Right lobe of liver (tissue), 6 donors: ENCODE results near the gene GKN2. TPM values are rescaled to one million over a fixed set of nuclear protein-coding genes. Genes with fewer than 3 reads are reported as not detected.

Experiments
- ATAC-seq, 4 donors: fragments of 200-7000 bp; cut with Tn5 transposase; one replicate each; pipeline ENCODE4 v1.9.1; 2020; ENCODE audit warnings: mild to moderate bottlenecking in 4 of 4, moderate library complexity in 4 of 4
- DNase-seq, 3 donors: peaks; one replicate each; pipeline ENCODE4 v3.0.0-alpha.2; 2020
- H3K27ac ChIP-seq, 3 donors: fragments of 200-600 bp; one replicate each; pipeline ENCODE4 v1.8.0; 2022
- H3K27me3 ChIP-seq, 2 donors: fragments of 200-600 bp; one replicate each; pipeline ENCODE4 v1.8.0; 2022
- H3K36me3 ChIP-seq, 4 donors: fragments of 200-600 bp; sonication (generic) in 1 of 4; one replicate each; pipeline versions ENCODE4 v1.5.1 to v1.8.0; 2017 to 2022; ENCODE audit warnings: control low read depth in 1 of 4
- H3K4me1 ChIP-seq, 4 donors: fragments of 200-600 bp; sonication (generic) in 1 of 4; one replicate each; pipeline versions ENCODE4 v1.5.1 to v1.8.0; 2017 to 2022; ENCODE audit warnings: control low read depth in 1 of 4
- H3K4me3 ChIP-seq, 3 donors: fragments of 200-600 bp; one replicate each; pipeline ENCODE4 v1.8.0; 2022
- H3K9me3 ChIP-seq, 4 donors: fragments of 200-600 bp; sonication (generic) in 1 of 4; one replicate each; pipeline versions ENCODE4 v1.5.1 to v1.8.0; 2017 to 2022; ENCODE audit warnings: control low read depth in 1 of 4
- POLR2A ChIP-seq: fragments of 450-650 bp; IDR thresholded peaks from one replicate; pipeline ENCODE4 v1.6.1; 2017; ENCODE audit warnings: antibody characterized with exemption, mild to moderate bottlenecking
- WGBS: methylation state at CpG from one replicate; pipeline ENCODE4 v1.1.6; 2018; ENCODE audit warnings: low coverage, low lambda C conversion rate; ENCODE audit not compliant: insufficient coverage; ENCODE audit errors: missing lambda C conversion rate; 5-methylcytosine and 5-hydroxymethylcytosine counted together
- intact Hi-C, 2 donors: fragments of 100-400 bp; cut with DNase I; formaldehyde crosslinking; loops; one replicate each; pipeline versions ENCODE4 v1.11.2 to v1.14.1; 2022
- total RNA-seq, 6 experiments: library from RNA; depleted of rRNA in 2 of 6; stranded (reverse); fragments of >200 nt in 2 of 6; fragmentation: NEBNext Ultra II Directional in 3 of 6; extraction: Animal tissue kit (Norgen Biotek cat#: 25700) in 3 of 6; gene quantifications; one replicate each; pipeline versions ENCODE4 v1.1.0 to v1.2.4, GENCODE V29; 2016 to 2023
- TF ChIP-seq, protein P1 (sequence below), 4 donors: fragments of 200-600 bp in 3 of 4; fragments of 450-650 bp in 1 of 4; IDR thresholded peaks; one replicate each; pipeline versions ENCODE4 v1.5.1 to v1.8.0; 2016 to 2022; ENCODE audit warnings: antibody characterized with exemption in 4 of 4, mild to moderate bottlenecking in 2 of 4
- donor health status: DM: no; HTN: yes; CAD: no.
- donor health status: DM: no; HTN: no; CAD: no.
- donor health status: DM: no; HTN: no; CAD: no.
- donor health status: DM: no; HTN: yes; CAD: no.
- donor health status: DM: no; HTN: yes; CAD: no.

The GKN2 gene
- total RNA-seq, 6 experiments from 2014 or later = not detected

DNA sequence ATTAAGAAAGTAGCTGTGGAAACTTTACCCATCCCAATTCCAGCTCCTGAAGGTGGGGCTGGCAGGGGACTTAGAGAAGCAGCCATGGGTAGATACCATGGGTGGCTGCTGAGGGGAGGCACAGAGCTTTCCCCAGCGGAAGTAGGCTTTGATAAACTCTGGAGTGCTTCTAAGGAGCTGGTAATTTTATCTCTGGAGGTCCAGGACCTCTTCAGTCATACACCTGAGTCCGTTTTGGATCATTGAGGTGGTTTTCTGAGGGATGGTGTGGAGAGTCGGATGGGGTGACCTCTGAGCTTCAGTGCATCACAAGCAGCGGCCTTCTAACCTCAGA, 44.8 kb downstream of the GKN2 start:
- intact Hi-C loops = no loop called here

DNA sequence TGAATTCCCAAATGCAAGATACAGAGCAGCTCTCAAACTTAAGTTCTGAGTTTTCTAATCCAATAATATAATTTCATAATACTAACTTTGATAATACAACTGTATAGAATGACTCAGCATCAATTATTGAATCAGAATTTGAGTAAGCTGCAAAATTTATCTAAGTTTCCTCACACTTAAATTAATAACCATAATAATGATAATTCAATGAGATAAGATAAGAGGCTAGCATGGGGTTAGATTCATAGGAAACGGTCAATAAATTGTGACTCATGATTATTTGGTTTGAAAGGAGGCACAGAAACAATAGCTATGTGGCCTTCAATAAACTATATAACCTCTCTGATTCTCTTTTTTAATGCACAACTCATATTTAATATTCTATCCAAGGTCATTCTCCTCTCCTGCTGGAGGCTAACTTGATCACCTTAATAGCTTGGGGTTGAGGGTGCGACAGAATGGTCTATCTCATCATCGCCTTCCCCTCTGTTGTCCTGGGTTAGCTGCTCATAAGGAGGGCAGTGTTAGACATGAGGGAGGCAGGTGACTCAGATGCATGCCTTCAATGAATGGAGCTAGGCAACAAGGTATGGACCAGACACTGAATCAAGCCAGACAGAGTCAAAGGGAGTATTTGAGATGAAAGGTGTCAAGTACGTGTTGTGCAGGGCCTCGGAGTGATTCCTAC, 45.3 kb downstream of the GKN2 start:
- TF ChIP-seq POLR2A = no peak
- TF ChIP-seq, protein P1, sequence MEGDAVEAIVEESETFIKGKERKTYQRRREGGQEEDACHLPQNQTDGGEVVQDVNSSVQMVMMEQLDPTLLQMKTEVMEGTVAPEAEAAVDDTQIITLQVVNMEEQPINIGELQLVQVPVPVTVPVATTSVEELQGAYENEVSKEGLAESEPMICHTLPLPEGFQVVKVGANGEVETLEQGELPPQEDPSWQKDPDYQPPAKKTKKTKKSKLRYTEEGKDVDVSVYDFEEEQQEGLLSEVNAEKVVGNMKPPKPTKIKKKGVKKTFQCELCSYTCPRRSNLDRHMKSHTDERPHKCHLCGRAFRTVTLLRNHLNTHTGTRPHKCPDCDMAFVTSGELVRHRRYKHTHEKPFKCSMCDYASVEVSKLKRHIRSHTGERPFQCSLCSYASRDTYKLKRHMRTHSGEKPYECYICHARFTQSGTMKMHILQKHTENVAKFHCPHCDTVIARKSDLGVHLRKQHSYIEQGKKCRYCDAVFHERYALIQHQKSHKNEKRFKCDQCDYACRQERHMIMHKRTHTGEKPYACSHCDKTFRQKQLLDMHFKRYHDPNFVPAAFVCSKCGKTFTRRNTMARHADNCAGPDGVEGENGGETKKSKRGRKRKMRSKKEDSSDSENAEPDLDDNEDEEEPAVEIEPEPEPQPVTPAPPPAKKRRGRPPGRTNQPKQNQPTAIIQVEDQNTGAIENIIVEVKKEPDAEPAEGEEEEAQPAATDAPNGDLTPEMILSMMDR (IDR thresholded peaks at IDR 0.05) = no peak
- no peaks in the 10 kb centered on the region for H3K27me3 ChIP-seq
- WGBS = 94% methylated on average over 3 of the region's 5 CpGs
- H3K4me1 ChIP-seq = peaks cover 0 to 11% (median 0%) of the 10 kb centered on the region in 4 donors
- no peak overlapping the region for H3K4me3 ChIP-seq
- H3K9me3 ChIP-seq = no peaks in the 10 kb centered on the region
- no peaks in the 10 kb centered on the region for H3K36me3 ChIP-seq
- DNase-seq (no peak), ATAC-seq (no peak)
- intact Hi-C loops = no loop called here
- H3K27ac ChIP-seq = peak overlapping the region in 1 of 3 donors; percentile 4

More for the DNA sequence above, 44.8 kb downstream of the GKN2 start:
- ATAC-seq (no peak), DNase-seq (no peak)
- H3K4me3 ChIP-seq = no peak overlapping the region
- no peaks in the 10 kb centered on the region for H3K9me3 ChIP-seq
- no peak for TF ChIP-seq POLR2A
- TF ChIP-seq, protein P1 (IDR thresholded peaks at IDR 0.05) = no peak
- H3K27me3 ChIP-seq = no peaks in the 10 kb centered on the region
- peak overlapping the region in 1 of 3 donors; percentile 4 for H3K27ac ChIP-seq
- WGBS = 83% methylated on average over 3 of the region's 4 CpGs
- no peaks in the 10 kb centered on the region for H3K36me3 ChIP-seq
- peaks cover 0 to 11% (median 0%) of the 10 kb centered on the region in 4 donors for H3K4me1 ChIP-seq

DNA sequence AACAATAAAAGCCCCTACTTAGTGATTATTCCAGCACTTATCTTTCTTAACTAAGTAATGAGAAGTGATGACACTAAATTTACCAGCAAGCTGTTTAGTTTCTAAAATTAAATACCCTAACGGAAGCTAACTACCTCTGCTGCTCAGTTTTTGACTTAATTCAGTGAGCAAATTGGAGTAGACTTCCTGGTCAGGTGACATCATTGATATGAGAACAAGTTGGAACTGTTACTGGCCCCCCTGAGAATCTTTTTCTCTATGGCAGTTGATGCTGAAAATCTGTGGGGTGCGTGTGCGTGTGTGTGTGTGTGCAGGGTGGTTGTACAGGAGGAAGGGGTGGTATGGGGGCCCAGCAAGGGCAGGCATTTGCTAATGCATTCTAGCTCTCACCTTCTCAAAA, 46.0 kb downstream of the GKN2 start:
- intact Hi-C loops = no loop called here

DNA sequence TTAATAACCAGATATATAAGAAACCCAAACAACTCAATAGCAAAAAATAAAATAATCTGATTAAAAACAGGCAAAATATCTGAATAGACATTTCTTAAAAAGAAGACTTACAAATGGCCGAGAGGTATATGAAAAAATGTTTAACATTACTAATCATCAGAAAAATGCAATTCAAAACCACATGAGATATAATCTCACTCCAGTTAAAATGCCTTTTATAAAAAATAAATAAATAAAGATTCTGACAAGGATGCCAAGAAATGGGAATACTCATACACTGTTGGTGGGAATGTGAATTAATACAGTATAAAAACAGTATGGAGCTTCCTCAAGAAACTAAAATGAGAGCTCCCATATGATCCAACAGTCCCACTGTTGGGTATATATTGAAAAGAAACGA, 47.6 kb downstream of the GKN2 start:
- H3K27me3 ChIP-seq = no peaks in the 10 kb centered on the region
- H3K9me3 ChIP-seq = no peaks in the 10 kb centered on the region
- ATAC-seq (no peak), DNase-seq (no peak)
- H3K36me3 ChIP-seq = no peaks in the 10 kb centered on the region
- no peak overlapping the region for H3K27ac ChIP-seq
- peaks cover 0 to 11% (median 0%) of the 10 kb centered on the region in 4 donors for H3K4me1 ChIP-seq
- 80% methylated on average over 2 of the region's 2 CpGs for WGBS
- no peak for TF ChIP-seq POLR2A
- TF ChIP-seq, protein P1 (IDR thresholded peaks at IDR 0.05) = no peak
- intact Hi-C loops = no loop called here
- no peak overlapping the region for H3K4me3 ChIP-seq

More for the DNA sequence above, 46.0 kb downstream of the GKN2 start:
- no peak overlapping the region for H3K4me3 ChIP-seq
- WGBS = 85% methylated on average over 3 of the region's 3 CpGs
- ATAC-seq (no peak), DNase-seq (no peak)
- TF ChIP-seq, protein P1 (IDR thresholded peaks at IDR 0.05) = no peak
- no peak for TF ChIP-seq POLR2A
- H3K27ac ChIP-seq = no peak overlapping the region
- H3K9me3 ChIP-seq = no peaks in the 10 kb centered on the region
- no peaks in the 10 kb centered on the region for H3K36me3 ChIP-seq
- H3K4me1 ChIP-seq = peaks cover 0 to 11% (median 0%) of the 10 kb centered on the region in 4 donors
- H3K27me3 ChIP-seq = no peaks in the 10 kb centered on the region
